Keratinocyte (primary cell): ENCODE results near the gene MAGI2. TPM values are rescaled to one million over a fixed set of nuclear protein-coding genes. Genes with fewer than 3 reads are reported as not detected.

Experiments
- DNase-seq: peaks from one replicate; pipeline ENCODE4 v3.0.0-alpha.2; 2011; ENCODE audit warnings: low read depth, missing footprints, low spot score
- FAIRE-seq: peaks from 2 replicates; lab custom pipeline; 2011; peaks lifted over from hg19 to GRCh38; lab: Jason Lieb, UNC
- H2AFZ ChIP-seq: 2 replicates; pipeline ENCODE4 v1.6.0; 2012; ENCODE audit warnings: low read length, control low read depth, inconsistent platforms; ENCODE audit not compliant: control insufficient read depth
- H3K27ac ChIP-seq: 2 replicates; pipeline ENCODE4 v1.5.1; 2011; ENCODE audit warnings: low read length; ENCODE audit not compliant: control insufficient read depth, insufficient read depth
- H3K27me3 ChIP-seq: 3 replicates; pipeline ENCODE4 v1.6.0; 2011; ENCODE audit warnings: low read length; ENCODE audit not compliant: control insufficient read depth, insufficient read depth; ENCODE audit errors: extremely low read depth
- H3K36me3 ChIP-seq, 2 experiments: 2 replicates in 1 of 2; 3 replicates in 1 of 2; pipeline ENCODE4 v1.5.1; 2011; ENCODE audit warnings: low read length in 2 of 2, mild to moderate bottlenecking in 1 of 2; ENCODE audit not compliant: control insufficient read depth in 2 of 2, insufficient read depth in 2 of 2; ENCODE audit errors: extremely low read depth in 1 of 2
- H3K4me1 ChIP-seq: 3 replicates; pipeline ENCODE4 v1.5.1; 2011; ENCODE audit warnings: low read length; ENCODE audit not compliant: control insufficient read depth, insufficient read depth; ENCODE audit errors: extremely low read depth
- H3K4me2 ChIP-seq: 3 replicates; pipeline ENCODE4 v1.6.0; 2011; ENCODE audit warnings: low read depth, low read length; ENCODE audit not compliant: control insufficient read depth, insufficient read depth; ENCODE audit errors: extremely low read depth
- H3K4me3 ChIP-seq, 3 experiments: fragments of 200-600 bp in 1 of 3; sonication (generic) in 1 of 3; 2 replicates in 2 of 3; 3 replicates in 1 of 3; pipeline ENCODE4 v1.5.1; 2011 to 2016; ENCODE audit warnings: low read length in 3 of 3, mild to moderate bottlenecking in 3 of 3, control low read depth in 2 of 3, inconsistent platforms in 1 of 3, low read depth in 1 of 3, mixed read lengths in 1 of 3, mixed run types in 1 of 3, moderate library complexity in 1 of 3; ENCODE audit not compliant: control insufficient read depth in 2 of 3, insufficient read depth in 2 of 3; ENCODE audit errors: extremely low read depth in 1 of 3
- H3K79me2 ChIP-seq: 2 replicates; pipeline ENCODE4 v1.6.0; 2012; ENCODE audit warnings: low read length; ENCODE audit not compliant: control insufficient read depth, insufficient read depth
- H3K9ac ChIP-seq: 3 replicates; pipeline ENCODE4 v1.6.0; 2011; ENCODE audit warnings: low read length; ENCODE audit not compliant: control insufficient read depth, insufficient read depth; ENCODE audit errors: extremely low read depth
- H3K9me1 ChIP-seq: 3 replicates; pipeline ENCODE4 v1.6.0; 2011; ENCODE audit warnings: low read length; ENCODE audit not compliant: control insufficient read depth, insufficient read depth; ENCODE audit errors: extremely low read depth
- H3K9me3 ChIP-seq: 2 replicates; pipeline ENCODE4 v1.5.1; 2012; ENCODE audit warnings: low read depth, low read length; ENCODE audit not compliant: control insufficient read depth
- H4K20me1 ChIP-seq: 3 replicates; pipeline ENCODE4 v1.6.0; 2011; ENCODE audit warnings: low read length; ENCODE audit not compliant: control insufficient read depth, insufficient read depth; ENCODE audit errors: extremely low read depth
- EZH2 ChIP-seq: IDR thresholded peaks from one replicate; pipeline ENCODE4 v1.6.1; 2012; ENCODE audit warnings: inconsistent platforms, mild to moderate bottlenecking, low read length, moderate library complexity
- dilution Hi-C: fragments of 300-500 bp; cut with MboI; formaldehyde crosslinking; loops from one replicate; pipeline ENCODE4 v1.7.0; 2020; ENCODE audit warnings: low sequenced_read_pairs; ENCODE audit not compliant: extremely low pct_ligation_motif_present
- polyA plus RNA-seq, 5 experiments: library from polyadenylated mRNA; depleted of rRNA in 3 of 5; stranded (reverse) in 3 of 5; stranded (forward) in 1 of 5; unstranded in 1 of 5; fragments of >200 nt; gene quantifications; 1 replicate in 1 of 5; 2 replicates in 3 of 5; 3 replicates in 1 of 5; pipeline versions ENCODE4 v1.2.1 to v1.2.3, GENCODE V29; 2011 to 2012; ENCODE audit warnings: missing spikeins in 2 of 5, low read depth in 1 of 5, low replicate concordance in 1 of 5
- TF ChIP-seq, protein P1 (sequence below), 3 experiments: IDR thresholded peaks in 1 of 3; conservative IDR thresholded peaks in 1 of 3; optimal IDR thresholded peaks in 1 of 3; 2 replicates in 2 of 3; 3 replicates in 1 of 3; pipeline versions ENCODE3 to v1.5.1; 2011; ENCODE audit warnings: low read length in 3 of 3, mild to moderate bottlenecking in 3 of 3, moderate library complexity in 2 of 3, control low read depth in 1 of 3, inconsistent platforms in 1 of 3; ENCODE audit not compliant: insufficient read depth in 2 of 3; ENCODE audit errors: extremely low read depth in 1 of 3

The MAGI2 gene
- polyA plus RNA-seq, 1 donor (not counting 4 experiments of a cell fraction or from before 2014, with no cell fraction given): 0.07 TPM

DNA sequence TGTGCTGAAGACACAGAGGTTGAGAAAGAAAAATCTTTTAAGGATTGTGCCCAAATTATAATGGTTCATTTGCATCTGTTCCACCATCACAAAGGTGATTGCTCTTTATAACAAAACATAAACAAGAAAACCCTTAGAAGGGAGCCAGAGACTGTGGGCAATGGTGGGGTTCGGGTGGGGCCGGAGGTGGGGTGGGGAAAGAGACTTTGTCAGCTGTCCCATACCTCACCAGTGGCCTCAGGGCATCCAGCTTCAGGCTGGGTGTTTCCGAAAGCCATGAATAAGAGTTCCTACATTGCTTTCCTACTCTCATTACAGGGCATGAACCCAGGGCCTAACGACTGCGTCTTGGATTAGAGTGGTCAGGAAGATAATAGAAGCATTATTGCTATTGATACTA, 1427.0 kb downstream of the MAGI2 start:
- no peaks in the 10 kb centered on the region for H3K4me1 ChIP-seq
- TF ChIP-seq, protein P1, sequence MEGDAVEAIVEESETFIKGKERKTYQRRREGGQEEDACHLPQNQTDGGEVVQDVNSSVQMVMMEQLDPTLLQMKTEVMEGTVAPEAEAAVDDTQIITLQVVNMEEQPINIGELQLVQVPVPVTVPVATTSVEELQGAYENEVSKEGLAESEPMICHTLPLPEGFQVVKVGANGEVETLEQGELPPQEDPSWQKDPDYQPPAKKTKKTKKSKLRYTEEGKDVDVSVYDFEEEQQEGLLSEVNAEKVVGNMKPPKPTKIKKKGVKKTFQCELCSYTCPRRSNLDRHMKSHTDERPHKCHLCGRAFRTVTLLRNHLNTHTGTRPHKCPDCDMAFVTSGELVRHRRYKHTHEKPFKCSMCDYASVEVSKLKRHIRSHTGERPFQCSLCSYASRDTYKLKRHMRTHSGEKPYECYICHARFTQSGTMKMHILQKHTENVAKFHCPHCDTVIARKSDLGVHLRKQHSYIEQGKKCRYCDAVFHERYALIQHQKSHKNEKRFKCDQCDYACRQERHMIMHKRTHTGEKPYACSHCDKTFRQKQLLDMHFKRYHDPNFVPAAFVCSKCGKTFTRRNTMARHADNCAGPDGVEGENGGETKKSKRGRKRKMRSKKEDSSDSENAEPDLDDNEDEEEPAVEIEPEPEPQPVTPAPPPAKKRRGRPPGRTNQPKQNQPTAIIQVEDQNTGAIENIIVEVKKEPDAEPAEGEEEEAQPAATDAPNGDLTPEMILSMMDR (optimal IDR thresholded peaks at IDR 0.05 in 1 of 3, IDR thresholded peaks at IDR 0.05 in 1 of 3, conservative IDR thresholded peaks at IDR 0.05 in 1 of 3; ENCODE audit: extremely low read depth in 1 of 3, insufficient read depth in 2 of 3, low read length in 3 of 3): no peak
- no peak for TF ChIP-seq EZH2
- no peak overlapping the region for H3K4me2 ChIP-seq
- H3K9me3 ChIP-seq: no peaks in the 10 kb centered on the region
- no peaks in the 10 kb centered on the region for H3K36me3 ChIP-seq
- no peaks in the 10 kb centered on the region for H3K79me2 ChIP-seq
- dilution Hi-C loops: no loop called here
- H3K27me3 ChIP-seq: peaks cover 6% of the 10 kb centered on the region
- FAIRE-seq (no peak), DNase-seq (no peak)
- H3K9me1 ChIP-seq: no peaks in the 10 kb centered on the region
- no peak overlapping the region for H3K9ac ChIP-seq
- no peak overlapping the region for H3K27ac ChIP-seq
- no peaks in the 10 kb centered on the region for H4K20me1 ChIP-seq
- H3K4me3 ChIP-seq: no peak overlapping the region
- no peak overlapping the region for H2AFZ ChIP-seq

DNA sequence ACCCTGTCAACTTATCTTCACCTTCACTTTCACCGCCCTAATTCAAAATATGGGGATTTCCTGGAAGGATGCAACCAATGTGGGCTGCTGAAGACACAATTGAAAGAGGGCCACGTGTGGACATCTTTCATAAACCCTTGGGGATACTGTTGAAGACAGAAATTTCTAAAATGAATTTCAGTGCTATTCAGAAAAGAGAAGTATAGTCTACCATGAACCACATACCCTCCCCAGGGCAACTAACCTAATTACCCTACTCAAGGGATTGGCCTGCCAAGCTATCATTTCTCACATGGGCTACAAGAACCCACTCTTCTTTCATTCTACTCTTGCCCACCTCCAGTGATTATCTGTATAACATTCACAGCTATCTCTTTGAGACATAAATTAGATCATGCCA, 1428.9 kb downstream of the MAGI2 start:
- dilution Hi-C loops: no loop called here
- Histone ChIP-seq H3K9me3 (no peaks in the 10 kb centered on the region), H3K36me3 (no peaks in the 10 kb centered on the region), H2AFZ (no peak overlapping the region), H3K4me1 (no peaks in the 10 kb centered on the region), H4K20me1 (no peaks in the 10 kb centered on the region), H3K9ac (no peak overlapping the region), H3K79me2 (no peaks in the 10 kb centered on the region), H3K4me2 (no peak overlapping the region), H3K27me3 (peaks cover 6% of the 10 kb centered on the region), H3K4me3 (no peak overlapping the region), H3K9me1 (no peaks in the 10 kb centered on the region), H3K27ac (no peak overlapping the region)
- DNase-seq: no peak
- FAIRE-seq: no peak
- TF ChIP-seq EZH2: no peak
- TF ChIP-seq, protein P1 (optimal IDR thresholded peaks at IDR 0.05 in 1 of 3, IDR thresholded peaks at IDR 0.05 in 1 of 3, conservative IDR thresholded peaks at IDR 0.05 in 1 of 3; ENCODE audit: extremely low read depth in 1 of 3, insufficient read depth in 2 of 3, low read length in 3 of 3): no peak
